Measurements from ENCODE around the gene MFSD2B.
"Not testable (repeated sequence)": the region's sequence is repeated elsewhere in the genome, so short reads cannot be mapped to it uniquely, and the experiment has no call there.

The MFSD2B gene

DNA sequence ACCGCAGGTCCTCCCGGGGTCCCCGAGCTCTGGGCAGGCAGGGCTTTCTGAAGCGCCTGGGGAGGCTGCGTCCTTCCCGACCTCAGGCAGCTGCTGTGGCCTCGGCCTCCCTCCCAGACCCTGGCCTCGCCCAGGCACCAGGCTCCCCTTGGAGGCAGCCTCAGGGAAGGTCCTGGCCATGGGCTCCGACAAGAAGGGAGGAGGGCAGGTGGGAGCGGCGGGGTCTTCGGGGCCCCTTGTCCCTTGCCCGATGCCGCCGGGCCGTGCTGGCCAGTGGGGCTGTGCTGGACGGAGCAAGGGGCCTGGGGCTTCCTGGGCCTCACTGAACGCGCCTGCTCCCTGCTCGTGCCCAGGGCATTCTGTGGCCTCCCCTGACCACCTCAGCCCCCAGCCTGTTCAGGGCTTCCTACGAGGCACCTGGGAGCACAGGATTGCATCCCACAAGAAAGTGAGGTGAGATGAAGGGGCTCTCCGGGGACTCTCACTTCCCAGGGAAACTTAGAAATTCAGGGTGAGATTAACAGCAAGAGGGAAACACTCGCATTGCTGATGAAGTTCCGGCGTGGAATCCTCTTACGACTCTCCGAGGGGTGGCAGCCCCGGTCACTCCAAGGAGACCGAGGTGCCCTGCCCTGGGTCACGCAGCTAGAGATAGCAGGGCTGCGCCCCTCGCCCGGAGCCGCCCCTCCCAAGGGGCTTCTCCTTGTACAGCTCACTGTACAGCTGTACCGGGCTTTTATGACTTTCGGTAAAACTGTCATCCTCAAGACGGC, 778 bp downstream of the MFSD2B start:
- Histone ChIP-seq H3K9ac (ENCODE audit: low read depth in 1 of 2, low read length in 2 of 2) (no peak overlapping the region), H3K4me3 (ENCODE audit: low read depth in 1 of 2, low read length in 2 of 2) (peak overlapping the region; percentile 54 to 55), H3K36me3 (ENCODE audit: control insufficient read depth in 1 of 2, insufficient read depth in 2 of 2, low read length in 2 of 2) (no peaks in the 10 kb centered on the region), H3K27ac (ENCODE audit: low read depth, low read length) (no peak overlapping the region), H3K4me1 (ENCODE audit: control insufficient read depth in 1 of 2, insufficient read depth in 2 of 2, low read length in 2 of 2) (peaks cover 5 to 12% of the 10 kb centered on the region in 2 donors), H3K27me3 (ENCODE audit: control insufficient read depth in 1 of 2, insufficient read depth in 2 of 2, low read length in 2 of 2) (peaks cover 22 to 30% of the 10 kb centered on the region in 2 donors), H3K9me3 (ENCODE audit: control insufficient read depth in 1 of 2, low read length in 2 of 2) (no peaks in the 10 kb centered on the region)

GRCh38 chr2:24011250-24012104, 1.6 kb downstream of the MFSD2B start:
- Histone ChIP-seq H3K36me3 (ENCODE audit: control insufficient read depth in 1 of 2, insufficient read depth in 2 of 2, low read length in 2 of 2) (no peaks in the 10 kb centered on the region), H3K9ac (ENCODE audit: low read depth in 1 of 2, low read length in 2 of 2) (no peak overlapping the region), H3K27me3 (ENCODE audit: control insufficient read depth in 1 of 2, insufficient read depth in 2 of 2, low read length in 2 of 2) (peaks cover 22 to 30% of the 10 kb centered on the region in 2 donors), H3K4me3 (ENCODE audit: low read depth in 1 of 2, low read length in 2 of 2) (no peak overlapping the region), H3K27ac (ENCODE audit: low read depth, low read length) (no peak overlapping the region), H3K9me3 (ENCODE audit: control insufficient read depth in 1 of 2, low read length in 2 of 2) (no peaks in the 10 kb centered on the region), H3K4me1 (ENCODE audit: control insufficient read depth in 1 of 2, insufficient read depth in 2 of 2, low read length in 2 of 2) (peaks cover 5 to 12% of the 10 kb centered on the region in 2 donors)

DNA sequence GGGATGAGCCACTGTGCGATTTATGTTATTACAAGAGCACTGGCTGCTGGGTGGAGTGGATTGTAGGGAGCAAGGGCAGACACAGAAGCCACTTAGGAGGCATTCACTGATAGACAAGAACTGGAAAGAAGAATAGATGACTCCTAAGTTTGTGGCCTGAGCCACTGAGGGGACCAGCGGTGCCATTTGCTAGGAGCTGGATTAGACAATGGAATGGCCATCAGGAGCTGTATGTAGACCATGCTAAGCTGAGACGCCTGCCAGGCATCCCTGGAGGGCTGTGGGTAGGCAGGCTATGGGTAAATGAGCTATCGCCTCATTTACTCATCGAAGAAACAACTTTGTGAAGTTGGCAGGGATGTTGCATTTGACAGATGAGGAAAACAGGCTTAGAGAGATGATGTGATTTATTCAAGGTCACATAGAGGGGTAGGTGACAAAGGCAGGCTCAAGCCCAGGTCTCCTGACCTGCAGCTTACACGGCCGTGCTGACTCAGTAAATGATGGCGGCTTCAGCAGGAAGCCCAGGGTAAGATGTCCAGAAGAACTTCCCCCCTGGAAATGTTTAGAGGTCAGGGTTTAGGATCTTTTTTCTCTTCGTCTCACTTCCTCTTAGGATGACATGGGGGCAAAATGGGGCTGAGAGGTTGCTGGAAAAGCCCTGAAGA, 2.8 kb downstream of the MFSD2B start:
- no peak overlapping the region for H3K27ac ChIP-seq (ENCODE audit: low read depth, low read length)
- no peak overlapping the region for H3K4me3 ChIP-seq (ENCODE audit: low read depth in 1 of 2, low read length in 2 of 2)
- peaks cover 22 to 30% of the 10 kb centered on the region in 2 donors for H3K27me3 ChIP-seq (ENCODE audit: control insufficient read depth in 1 of 2, insufficient read depth in 2 of 2, low read length in 2 of 2)
- H3K9ac ChIP-seq (ENCODE audit: low read depth in 1 of 2, low read length in 2 of 2), result no peak overlapping the region
- H3K36me3 ChIP-seq (ENCODE audit: control insufficient read depth in 1 of 2, insufficient read depth in 2 of 2, low read length in 2 of 2), result no peaks in the 10 kb centered on the region
- H3K4me1 ChIP-seq (ENCODE audit: control insufficient read depth in 1 of 2, insufficient read depth in 2 of 2, low read length in 2 of 2), result peaks cover 5 to 12% of the 10 kb centered on the region in 2 donors
- H3K9me3 ChIP-seq (ENCODE audit: control insufficient read depth in 1 of 2, low read length in 2 of 2), result no peaks in the 10 kb centered on the region

GRCh38 chr2:24014902-24015301, 5.0 kb downstream of the MFSD2B start:
- peaks cover 17 to 18% of the 10 kb centered on the region in 2 donors for H3K27me3 ChIP-seq (ENCODE audit: control insufficient read depth in 1 of 2, insufficient read depth in 2 of 2, low read length in 2 of 2)
- not testable (repeated sequence) for H3K4me1 ChIP-seq (ENCODE audit: control insufficient read depth in 1 of 2, insufficient read depth in 2 of 2, low read length in 2 of 2); H3K9me3 ChIP-seq (ENCODE audit: control insufficient read depth in 1 of 2, low read length in 2 of 2); H3K4me3 ChIP-seq (ENCODE audit: low read depth in 1 of 2, low read length in 2 of 2); H3K36me3 ChIP-seq (ENCODE audit: control insufficient read depth in 1 of 2, insufficient read depth in 2 of 2, low read length in 2 of 2); H3K9ac ChIP-seq (ENCODE audit: low read depth in 1 of 2, low read length in 2 of 2); H3K27ac ChIP-seq (ENCODE audit: low read depth, low read length)

DNA sequence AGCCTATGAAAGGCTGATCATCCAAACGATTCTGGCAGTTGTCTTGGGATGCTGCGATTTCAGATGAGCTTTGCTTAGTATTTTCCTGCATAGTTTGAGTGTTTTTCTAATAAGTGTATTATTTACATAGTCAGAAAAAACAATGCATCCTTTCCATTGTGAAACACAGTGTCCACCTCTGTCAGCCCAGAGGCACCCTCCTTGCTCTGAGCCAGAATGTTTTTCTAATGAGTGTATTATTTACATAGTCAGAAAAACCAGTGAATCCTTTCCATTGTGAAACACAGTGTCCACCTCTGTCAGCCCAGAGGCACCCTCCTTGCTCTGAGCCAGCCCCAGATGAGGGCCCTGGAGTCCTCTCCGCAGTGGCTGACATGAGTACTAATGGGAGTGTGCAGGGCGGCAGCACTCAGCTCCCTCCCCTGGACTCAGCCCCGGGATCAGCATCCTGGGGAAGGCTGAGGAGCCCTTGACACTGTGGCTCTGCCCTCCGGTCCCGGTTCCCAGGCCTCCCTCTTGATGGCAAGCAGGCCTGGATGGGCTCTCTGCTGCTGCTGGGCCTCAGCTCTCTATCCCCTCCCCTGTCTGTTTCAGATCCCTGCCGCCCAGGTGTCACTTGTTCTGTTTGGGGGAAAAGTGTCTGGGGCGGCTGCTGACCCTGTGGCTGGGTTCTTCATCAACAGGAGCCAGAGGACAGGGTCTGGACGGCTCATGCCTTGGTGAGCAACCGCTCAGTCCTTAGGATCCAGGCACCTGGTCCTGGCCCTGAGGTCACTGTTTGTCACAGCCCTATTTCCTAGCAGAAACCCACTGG, 5.9 kb downstream of the MFSD2B start:
- Histone ChIP-seq H3K9me3 (ENCODE audit: control insufficient read depth in 1 of 2, low read length in 2 of 2) (no peaks in the 10 kb centered on the region), H3K36me3 (ENCODE audit: control insufficient read depth in 1 of 2, insufficient read depth in 2 of 2, low read length in 2 of 2) (no peaks in the 10 kb centered on the region), H3K4me1 (ENCODE audit: control insufficient read depth in 1 of 2, insufficient read depth in 2 of 2, low read length in 2 of 2) (no peaks in the 10 kb centered on the region), H3K9ac (ENCODE audit: low read depth in 1 of 2, low read length in 2 of 2) (no peak overlapping the region), H3K27me3 (ENCODE audit: control insufficient read depth in 1 of 2, insufficient read depth in 2 of 2, low read length in 2 of 2) (peaks cover 9 to 11% of the 10 kb centered on the region in 2 donors), H3K4me3 (ENCODE audit: low read depth in 1 of 2, low read length in 2 of 2) (no peak overlapping the region), H3K27ac (ENCODE audit: low read depth, low read length) (no peak overlapping the region)

DNA sequence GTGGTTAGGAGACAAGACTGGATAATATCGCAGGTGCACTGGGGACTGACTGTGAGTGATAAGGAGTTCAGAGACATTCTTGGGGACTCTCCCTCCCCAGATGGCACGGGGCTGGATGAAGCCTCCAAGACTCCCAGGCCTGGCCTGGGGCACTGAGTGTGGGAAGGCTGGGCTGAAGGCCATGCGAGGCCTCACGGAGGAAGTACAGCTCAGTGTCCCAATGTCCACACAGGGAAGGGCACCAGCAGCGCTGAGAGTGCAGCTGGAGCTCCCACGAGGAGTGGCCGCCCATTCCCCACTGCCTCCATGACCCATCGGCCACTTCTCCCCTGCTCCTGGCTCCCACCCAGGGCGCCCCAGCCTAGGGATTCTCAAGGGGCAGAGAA, 6.5 kb downstream of the MFSD2B start:
- Histone ChIP-seq H3K9ac (ENCODE audit: low read depth in 1 of 2, low read length in 2 of 2) (no peak overlapping the region), H3K4me1 (ENCODE audit: control insufficient read depth in 1 of 2, insufficient read depth in 2 of 2, low read length in 2 of 2) (no peaks in the 10 kb centered on the region), H3K36me3 (ENCODE audit: control insufficient read depth in 1 of 2, insufficient read depth in 2 of 2, low read length in 2 of 2) (no peaks in the 10 kb centered on the region), H3K27ac (ENCODE audit: low read depth, low read length) (no peak overlapping the region), H3K4me3 (ENCODE audit: low read depth in 1 of 2, low read length in 2 of 2) (no peak overlapping the region), H3K27me3 (ENCODE audit: control insufficient read depth in 1 of 2, insufficient read depth in 2 of 2, low read length in 2 of 2) (peaks cover 3 to 5% of the 10 kb centered on the region in 2 donors), H3K9me3 (ENCODE audit: control insufficient read depth in 1 of 2, low read length in 2 of 2) (no peaks in the 10 kb centered on the region)

- Histone ChIP-seq H3K9ac (ENCODE audit: low read depth in 1 of 2, low read length in 2 of 2) (no peak overlapping the region), H3K27ac (ENCODE audit: low read depth, low read length) (no peak overlapping the region), H3K4me1 (ENCODE audit: control insufficient read depth in 1 of 2, insufficient read depth in 2 of 2, low read length in 2 of 2) (no peaks in the 10 kb centered on the region), H3K36me3 (ENCODE audit: control insufficient read depth in 1 of 2, insufficient read depth in 2 of 2, low read length in 2 of 2) (no peaks in the 10 kb centered on the region), H3K27me3 (ENCODE audit: control insufficient read depth in 1 of 2, insufficient read depth in 2 of 2, low read length in 2 of 2) (no peaks in the 10 kb centered on the region), H3K4me3 (ENCODE audit: low read depth in 1 of 2, low read length in 2 of 2) (no peak overlapping the region), H3K9me3 (ENCODE audit: control insufficient read depth in 1 of 2, low read length in 2 of 2) (no peaks in the 10 kb centered on the region)
Observed at GRCh38 chr2:24016853-24017703, 7.2 kb downstream of the MFSD2B start.

- Histone ChIP-seq H3K27me3 (ENCODE audit: control insufficient read depth in 1 of 2, insufficient read depth in 2 of 2, low read length in 2 of 2) (no peaks in the 10 kb centered on the region), H3K4me3 (ENCODE audit: low read depth in 1 of 2, low read length in 2 of 2) (no peak overlapping the region), H3K9me3 (ENCODE audit: control insufficient read depth in 1 of 2, low read length in 2 of 2) (no peaks in the 10 kb centered on the region), H3K4me1 (ENCODE audit: control insufficient read depth in 1 of 2, insufficient read depth in 2 of 2, low read length in 2 of 2) (no peaks in the 10 kb centered on the region), H3K27ac (ENCODE audit: low read depth, low read length) (no peak overlapping the region), H3K9ac (ENCODE audit: low read depth in 1 of 2, low read length in 2 of 2) (no peak overlapping the region), H3K36me3 (ENCODE audit: control insufficient read depth in 1 of 2, insufficient read depth in 2 of 2, low read length in 2 of 2) (peaks cover 0 to under 1% of the 10 kb centered on the region in 2 donors)
Observed at GRCh38 chr2:24017711-24018110, 7.8 kb downstream of the MFSD2B start.

GRCh38 chr2:24018241-24018640, 8.4 kb downstream of the MFSD2B start:
- Histone ChIP-seq H3K9ac (ENCODE audit: low read depth in 1 of 2, low read length in 2 of 2) (no peak overlapping the region), H3K27me3 (ENCODE audit: control insufficient read depth in 1 of 2, insufficient read depth in 2 of 2, low read length in 2 of 2) (no peaks in the 10 kb centered on the region), H3K9me3 (ENCODE audit: control insufficient read depth in 1 of 2, low read length in 2 of 2) (no peaks in the 10 kb centered on the region), H3K27ac (ENCODE audit: low read depth, low read length) (no peak overlapping the region), H3K36me3 (ENCODE audit: control insufficient read depth in 1 of 2, insufficient read depth in 2 of 2, low read length in 2 of 2) (peaks cover 0 to 5% of the 10 kb centered on the region in 2 donors), H3K4me1 (ENCODE audit: control insufficient read depth in 1 of 2, insufficient read depth in 2 of 2, low read length in 2 of 2) (no peaks in the 10 kb centered on the region), H3K4me3 (ENCODE audit: low read depth in 1 of 2, low read length in 2 of 2) (no peak overlapping the region)

Data from duodenal mucosa (tissue), 2 donors.